Activated T-helper 1 cell treated with anti-CD3 and anti-CD28 coated beads, Interleukin-2, amount 50 U/mL, for 16 hours (primary cell): ENCODE results near the gene FAM120A.

Experiments
- DNase-seq, 2 donors: peaks; one replicate each; pipeline ENCODE4 v3.0.0-alpha.2; 2020; ENCODE audit warnings: low read depth in 1 of 2, low spot score in 1 of 2

The FAM120A gene

GRCh38 chr9:93470391-93470790, 18.9 kb downstream of the FAM120A start:
- no peak for DNase-seq

GRCh38 chr9:93471124-93471523, 19.6 kb downstream of the FAM120A start:
- DNase-seq = no peak

- DNase-seq = no peak
These were observed 21.9 kb downstream of the FAM120A start for GRCh38 chr9:93473411-93473810.

GRCh38 chr9:93475108-93475507, 23.6 kb downstream of the FAM120A start:
- no peak for DNase-seq

- no peak for DNase-seq
These were observed 24.4 kb downstream of the FAM120A start for GRCh38 chr9:93475856-93476255.

GRCh38 chr9:93476924-93477323, 25.4 kb downstream of the FAM120A start:
- no peak for DNase-seq

- DNase-seq = no peak
These were observed 25.9 kb downstream of the FAM120A start for GRCh38 chr9:93477397-93477796.

GRCh38 chr9:93479726-93480125, 28.2 kb downstream of the FAM120A start:
- DNase-seq = no peak

GRCh38 chr9:93480262-93480661, 28.8 kb downstream of the FAM120A start:
- no peak for DNase-seq

- no peak for DNase-seq
These were observed 29.3 kb downstream of the FAM120A start for GRCh38 chr9:93480728-93481324.

- no peak for DNase-seq
These were observed 32.0 kb downstream of the FAM120A start for GRCh38 chr9:93483497-93483896.

GRCh38 chr9:93486268-93486667, 34.8 kb downstream of the FAM120A start:
- DNase-seq = no peak

GRCh38 chr9:93488244-93488643, 36.8 kb downstream of the FAM120A start:
- no peak for DNase-seq

GRCh38 chr9:93491593-93492232, 40.2 kb downstream of the FAM120A start:
- DNase-seq = no peak

- no peak for DNase-seq
These were observed 40.8 kb downstream of the FAM120A start for GRCh38 chr9:93492327-93492726.

- DNase-seq = no peak
These were observed 42.5 kb downstream of the FAM120A start for GRCh38 chr9:93493949-93494348.

GRCh38 chr9:93496285-93496684, 44.8 kb downstream of the FAM120A start:
- no peak for DNase-seq

- no peak for DNase-seq
These were observed 49.2 kb downstream of the FAM120A start for GRCh38 chr9:93500571-93501298.

- no peak for DNase-seq
These were observed 49.9 kb downstream of the FAM120A start for GRCh38 chr9:93501406-93501805.

GRCh38 chr9:93503381-93503780, 51.9 kb downstream of the FAM120A start:
- DNase-seq = no peak

GRCh38 chr9:93505541-93506132, 54.2 kb downstream of the FAM120A start:
- DNase-seq = no peak

- no peak for DNase-seq
These were observed 56.3 kb downstream of the FAM120A start for GRCh38 chr9:93507768-93508167.
